Memory B cell (primary cell): ENCODE measurements around the gene SPDYE1.
"Not testable (repeated sequence)": the region's sequence is repeated elsewhere in the genome, so short reads cannot be mapped to it uniquely, and the experiment has no call there.

Source experiments
- ATAC-seq: fragments of 150-1000 bp; cut with Tn5 transposase; 2 replicates; pipeline ENCODE4 v1.10.0; 2021; ENCODE audit warnings: low read depth, mild to moderate bottlenecking, moderate library complexity
- DNase-seq, 2 donors: peaks; one replicate each; pipeline ENCODE4 v3.0.0; 2022; ENCODE audit warnings: low spot score in 2 of 2
- H3K27ac Mint-ChIP-seq: one replicate; pipeline ENCODE4 v1.8.0; 2022; ENCODE audit warnings: mild to moderate bottlenecking, moderate library complexity, mixed read lengths
- H3K27me3 Mint-ChIP-seq: one replicate; pipeline ENCODE4 v1.8.0; 2022; ENCODE audit warnings: mixed read lengths
- H3K36me3 Mint-ChIP-seq: one replicate; pipeline ENCODE4 v1.8.0; 2022; ENCODE audit warnings: mild to moderate bottlenecking, mixed read lengths
- H3K4me1 Mint-ChIP-seq: one replicate; pipeline ENCODE4 v1.8.0; 2022; ENCODE audit warnings: mixed read lengths
- H3K4me3 Mint-ChIP-seq: one replicate; pipeline ENCODE4 v1.8.0; 2022; ENCODE audit warnings: mild to moderate bottlenecking, moderate library complexity, mixed read lengths
- H3K9me3 Mint-ChIP-seq: one replicate; pipeline ENCODE4 v1.8.0; 2022; ENCODE audit warnings: mixed read lengths

Gene SPDYE1

DNA sequence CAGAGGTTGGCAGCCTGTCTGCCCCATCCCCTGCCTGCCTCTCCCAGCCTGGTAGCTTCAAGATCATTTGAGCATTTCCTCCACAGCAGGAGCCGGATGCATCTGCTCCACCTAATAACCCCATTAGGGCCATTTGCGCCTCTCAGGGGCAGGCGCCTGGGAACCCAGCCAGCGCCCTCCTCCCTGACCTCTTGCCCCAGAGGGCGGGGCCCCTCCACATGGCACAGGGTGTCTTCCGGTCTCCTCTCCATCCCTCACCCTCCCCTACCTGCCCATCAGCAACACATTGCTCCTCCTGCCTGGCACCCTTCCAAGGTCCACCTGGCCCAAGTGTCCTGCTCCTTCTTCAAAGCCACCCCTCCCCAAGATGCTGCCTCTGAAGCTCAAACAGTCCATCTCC lies 14.8 kb upstream of the SPDYE1 start:
- H3K4me1 Mint-ChIP-seq, H3K9me3 Mint-ChIP-seq, H3K4me3 Mint-ChIP-seq, DNase-seq, H3K36me3 Mint-ChIP-seq, H3K27me3 Mint-ChIP-seq, ATAC-seq, H3K27ac Mint-ChIP-seq: not testable (repeated sequence)

DNA sequence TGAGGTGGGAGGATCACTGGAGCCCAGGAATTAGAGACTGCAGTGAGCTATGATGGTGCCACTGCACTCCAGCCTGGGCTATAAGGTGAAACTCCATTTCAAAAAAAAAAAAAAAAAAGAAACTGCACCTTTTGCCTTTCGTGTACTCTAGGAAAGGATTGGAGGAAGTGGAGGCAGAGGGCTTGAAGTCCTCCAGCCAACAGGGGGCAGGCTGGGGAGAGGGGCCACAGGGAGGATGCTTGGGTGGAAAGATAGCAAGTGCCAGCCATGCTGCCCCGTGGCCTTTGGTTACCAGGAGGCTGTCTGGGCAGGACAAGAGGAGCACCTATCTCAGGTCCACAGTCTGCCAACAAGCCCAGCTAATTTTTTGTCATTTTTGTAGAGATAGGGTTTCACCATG lies 14.0 kb upstream of the SPDYE1 start:
- not testable (repeated sequence) for DNase-seq, H3K9me3 Mint-ChIP-seq, H3K36me3 Mint-ChIP-seq, H3K27ac Mint-ChIP-seq, H3K4me1 Mint-ChIP-seq, ATAC-seq, H3K4me3 Mint-ChIP-seq, H3K27me3 Mint-ChIP-seq

DNA sequence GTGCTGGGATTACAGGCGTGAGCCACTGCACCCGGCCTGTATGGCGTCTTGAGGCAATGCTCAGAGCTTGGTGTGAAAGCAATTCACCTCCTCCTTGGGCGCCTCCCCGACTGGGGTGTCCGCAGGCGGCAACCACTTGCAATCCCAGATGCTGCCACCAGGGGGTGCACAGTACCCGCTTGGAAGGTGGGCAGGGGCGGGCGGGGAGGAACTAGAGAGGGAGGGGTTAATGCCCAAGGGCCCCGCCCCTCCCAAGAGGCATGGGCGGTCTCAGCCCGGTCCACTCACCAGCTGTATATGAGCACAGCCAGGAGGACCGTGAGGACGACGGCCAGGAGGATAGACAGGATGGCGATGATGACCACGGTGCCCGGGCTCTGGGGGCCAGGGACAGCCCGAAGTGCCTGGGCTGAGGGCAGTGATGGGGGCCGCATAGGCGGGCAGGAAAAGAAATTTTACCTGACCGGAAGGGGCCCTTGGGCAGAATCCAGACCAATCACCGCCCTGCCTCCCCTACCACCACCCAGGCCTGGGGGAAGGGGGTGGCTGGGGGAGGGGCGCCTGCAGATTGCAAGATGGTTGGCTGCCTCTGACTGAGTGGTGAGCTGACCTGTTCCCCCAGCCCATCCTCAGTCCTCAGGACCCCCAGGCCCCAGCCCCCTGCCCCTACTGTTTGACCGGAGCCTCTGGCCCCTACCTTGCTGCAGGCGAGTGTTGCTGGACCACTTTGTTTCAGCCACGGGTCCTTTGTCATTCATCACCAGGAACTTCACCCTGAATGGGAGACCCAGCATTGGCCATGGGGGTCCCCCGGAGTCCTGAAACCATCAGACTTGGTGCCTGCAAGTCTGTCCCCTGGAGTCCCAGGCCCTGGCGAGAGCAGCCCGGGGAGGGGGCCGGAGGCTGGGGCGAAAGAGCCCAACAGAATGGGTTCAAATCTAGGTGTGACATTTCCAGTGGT lies 11.5 kb upstream of the SPDYE1 start:
- not testable (repeated sequence) for H3K36me3 Mint-ChIP-seq, H3K27ac Mint-ChIP-seq

DNA sequence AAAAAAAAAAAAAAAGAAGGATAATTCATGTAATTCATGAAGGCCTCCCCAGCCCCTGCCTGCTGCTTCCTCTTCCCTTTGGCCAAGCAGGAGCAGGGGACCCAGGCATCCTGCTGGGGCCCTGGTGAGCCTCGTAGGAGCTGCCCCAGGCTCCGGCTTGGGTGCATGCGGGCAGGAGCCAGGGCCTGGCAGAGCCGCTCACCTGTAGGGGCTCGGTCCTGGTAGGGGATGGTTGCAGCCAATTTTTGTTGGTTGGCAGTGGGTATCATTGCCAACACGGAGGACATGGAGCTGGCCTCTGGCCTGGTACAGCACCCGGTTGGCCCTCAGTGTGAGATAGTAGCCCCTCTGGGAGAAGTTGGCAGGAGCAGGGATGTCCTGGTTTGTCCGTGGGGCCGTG lies 10.2 kb upstream of the SPDYE1 start:
- H3K9me3 Mint-ChIP-seq, H3K36me3 Mint-ChIP-seq, H3K4me1 Mint-ChIP-seq, H3K27ac Mint-ChIP-seq, ATAC-seq, DNase-seq, H3K4me3 Mint-ChIP-seq, H3K27me3 Mint-ChIP-seq: not testable (repeated sequence)

More for the DNA sequence above, 11.5 kb upstream of the SPDYE1 start:
- not testable (repeated sequence) for H3K27me3 Mint-ChIP-seq, H3K4me1 Mint-ChIP-seq, H3K9me3 Mint-ChIP-seq
- DNase-seq (peak; percentile 7 to 54), ATAC-seq (peak; percentile 87)
- H3K4me3 Mint-ChIP-seq = peak overlapping the region; percentile 71

DNA sequence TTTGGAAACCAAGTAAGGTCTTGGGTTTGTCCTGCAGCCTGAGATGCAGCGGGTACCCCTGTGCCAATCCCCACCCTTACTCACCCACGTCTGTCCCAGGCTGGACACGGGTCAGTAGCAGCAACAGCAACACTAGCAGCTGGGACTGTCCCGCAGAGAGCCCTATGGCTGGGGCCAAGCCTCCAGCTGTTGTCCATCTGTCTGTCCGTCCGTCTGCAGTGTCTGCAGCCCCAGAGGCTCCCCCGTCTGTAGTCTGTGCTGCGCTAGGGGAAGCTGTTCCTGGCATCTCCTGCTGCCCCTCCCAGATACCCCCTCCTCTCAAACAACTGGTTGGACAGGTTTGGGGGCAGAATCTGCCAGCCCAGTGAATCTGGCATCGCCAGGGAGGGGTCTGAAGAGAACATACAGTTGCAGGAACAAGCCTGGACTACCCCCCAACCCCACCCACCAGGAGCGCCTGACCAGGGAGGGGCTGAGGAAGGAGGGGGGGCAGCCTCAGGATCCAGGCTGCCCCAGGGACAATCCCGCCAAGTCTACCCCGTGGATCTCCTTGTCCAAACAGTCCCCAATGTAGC lies 7.6 kb upstream of the SPDYE1 start:
- H3K36me3 Mint-ChIP-seq, ATAC-seq, DNase-seq, H3K27me3 Mint-ChIP-seq, H3K4me3 Mint-ChIP-seq, H3K9me3 Mint-ChIP-seq, H3K4me1 Mint-ChIP-seq, H3K27ac Mint-ChIP-seq: not testable (repeated sequence)

DNA sequence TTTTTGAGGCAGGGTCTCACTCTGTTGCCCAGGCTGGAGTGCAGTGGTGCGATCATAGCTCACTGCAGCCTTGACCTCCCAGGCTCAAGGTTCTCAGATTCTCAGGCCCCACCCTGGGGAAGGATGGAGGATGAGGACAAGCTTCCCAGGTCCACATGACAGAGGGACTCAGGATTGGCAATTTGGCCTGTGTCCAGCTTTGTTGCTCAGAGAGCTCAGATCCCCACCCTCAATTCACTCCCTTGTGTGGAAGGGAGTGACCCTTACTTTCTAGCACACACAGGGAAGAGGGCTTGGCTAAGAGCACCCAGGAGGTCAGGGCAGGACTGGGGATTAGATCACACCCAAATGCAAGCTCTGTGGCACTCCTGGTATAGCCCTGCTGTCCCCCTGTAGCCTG lies 6.9 kb upstream of the SPDYE1 start:
- not testable (repeated sequence) for H3K9me3 Mint-ChIP-seq, H3K27ac Mint-ChIP-seq, DNase-seq, H3K4me3 Mint-ChIP-seq, ATAC-seq, H3K27me3 Mint-ChIP-seq, H3K36me3 Mint-ChIP-seq, H3K4me1 Mint-ChIP-seq

DNA sequence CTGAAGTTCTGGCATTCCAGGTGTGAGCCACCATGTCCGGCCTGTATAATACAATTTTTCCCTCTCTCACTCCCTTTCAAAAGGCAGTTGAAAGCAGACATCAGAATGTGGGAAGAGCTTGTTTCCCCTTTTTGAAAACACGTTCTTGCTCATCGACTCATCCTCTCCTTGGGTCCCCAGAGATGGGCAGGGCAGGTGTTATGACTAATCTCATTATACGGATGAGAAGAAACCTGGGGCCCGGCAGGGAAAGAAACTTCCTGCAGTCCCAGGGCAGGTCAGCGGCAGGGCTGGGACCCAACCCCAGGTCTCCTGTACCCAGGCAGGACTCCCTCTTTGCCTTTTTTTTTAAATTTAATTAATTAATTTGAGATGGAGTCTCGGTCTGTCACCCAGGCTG lies 4.8 kb upstream of the SPDYE1 start:
- not testable (repeated sequence) for H3K9me3 Mint-ChIP-seq, H3K4me1 Mint-ChIP-seq, H3K4me3 Mint-ChIP-seq, H3K27me3 Mint-ChIP-seq, H3K36me3 Mint-ChIP-seq
- peak overlapping the region; percentile 14 for H3K27ac Mint-ChIP-seq
- ATAC-seq = peak; percentile 98
- DNase-seq = peak; percentile 40 to 45

DNA sequence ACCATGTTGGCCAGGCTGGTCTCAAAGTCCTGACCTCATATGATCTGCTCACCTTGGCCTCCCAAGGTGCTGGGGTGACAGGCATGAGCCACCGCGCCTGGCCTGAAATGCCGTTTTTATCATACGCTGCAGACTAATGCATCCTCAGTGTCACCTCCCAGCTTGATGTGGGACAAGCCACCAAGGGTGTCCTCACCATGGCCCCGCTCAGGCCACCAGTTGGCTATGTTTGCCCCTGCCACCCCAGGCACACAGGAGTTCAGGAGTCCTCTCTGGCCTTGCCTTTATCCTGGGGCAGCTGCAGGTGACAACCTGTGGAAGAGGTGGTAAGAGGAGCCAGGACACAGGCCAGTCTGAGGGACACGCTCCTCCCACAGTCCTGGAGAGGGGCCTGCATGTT lies 3.0 kb upstream of the SPDYE1 start:
- not testable (repeated sequence) for DNase-seq, H3K27me3 Mint-ChIP-seq, ATAC-seq, H3K4me3 Mint-ChIP-seq, H3K9me3 Mint-ChIP-seq, H3K36me3 Mint-ChIP-seq, H3K4me1 Mint-ChIP-seq, H3K27ac Mint-ChIP-seq

DNA sequence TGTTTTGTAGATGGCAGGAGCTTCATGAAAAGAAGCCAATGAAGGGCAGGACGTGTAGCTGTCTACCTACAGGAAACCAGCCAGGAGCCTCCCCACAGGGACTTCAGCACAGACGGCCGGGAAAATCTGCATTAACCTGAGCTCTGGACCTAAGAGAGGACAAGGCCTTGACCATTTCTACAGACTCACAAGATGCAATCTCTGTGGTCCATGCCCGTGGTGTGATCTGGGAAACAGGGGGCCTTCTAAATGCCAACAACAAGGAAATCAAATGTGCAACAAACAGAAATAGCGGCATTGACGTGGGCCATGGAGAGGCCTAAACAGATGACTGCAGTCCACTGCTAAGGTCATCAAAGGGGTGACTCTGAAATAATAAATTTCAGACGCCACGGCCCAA lies 14.4 kb downstream of the SPDYE1 start:
- H3K4me1 Mint-ChIP-seq, DNase-seq, H3K9me3 Mint-ChIP-seq, H3K27ac Mint-ChIP-seq, H3K4me3 Mint-ChIP-seq, H3K27me3 Mint-ChIP-seq, ATAC-seq, H3K36me3 Mint-ChIP-seq: not testable (repeated sequence)

DNA sequence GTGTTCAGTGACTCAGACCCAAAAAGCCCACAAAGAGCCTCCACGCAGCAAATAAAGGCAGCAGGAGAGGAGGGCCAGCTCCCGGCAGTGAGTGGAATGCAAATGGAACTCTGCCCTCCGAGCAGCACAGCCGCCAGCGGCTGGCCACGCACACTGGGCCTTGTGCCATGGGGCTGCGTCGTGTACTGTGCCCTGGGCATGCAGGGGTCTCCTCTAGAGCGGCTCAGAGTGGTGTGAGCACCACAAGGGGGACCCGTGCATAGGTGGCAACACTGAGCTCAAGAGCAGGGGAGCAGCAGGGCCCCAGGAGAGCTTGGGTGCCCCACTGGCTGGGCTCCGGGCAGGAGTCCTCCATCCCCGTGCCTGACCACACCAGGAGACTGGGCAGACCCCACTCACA lies 17.4 kb downstream of the SPDYE1 start:
- H3K36me3 Mint-ChIP-seq, ATAC-seq, H3K4me3 Mint-ChIP-seq, H3K27me3 Mint-ChIP-seq, H3K9me3 Mint-ChIP-seq, H3K27ac Mint-ChIP-seq, H3K4me1 Mint-ChIP-seq, DNase-seq: not testable (repeated sequence)

DNA sequence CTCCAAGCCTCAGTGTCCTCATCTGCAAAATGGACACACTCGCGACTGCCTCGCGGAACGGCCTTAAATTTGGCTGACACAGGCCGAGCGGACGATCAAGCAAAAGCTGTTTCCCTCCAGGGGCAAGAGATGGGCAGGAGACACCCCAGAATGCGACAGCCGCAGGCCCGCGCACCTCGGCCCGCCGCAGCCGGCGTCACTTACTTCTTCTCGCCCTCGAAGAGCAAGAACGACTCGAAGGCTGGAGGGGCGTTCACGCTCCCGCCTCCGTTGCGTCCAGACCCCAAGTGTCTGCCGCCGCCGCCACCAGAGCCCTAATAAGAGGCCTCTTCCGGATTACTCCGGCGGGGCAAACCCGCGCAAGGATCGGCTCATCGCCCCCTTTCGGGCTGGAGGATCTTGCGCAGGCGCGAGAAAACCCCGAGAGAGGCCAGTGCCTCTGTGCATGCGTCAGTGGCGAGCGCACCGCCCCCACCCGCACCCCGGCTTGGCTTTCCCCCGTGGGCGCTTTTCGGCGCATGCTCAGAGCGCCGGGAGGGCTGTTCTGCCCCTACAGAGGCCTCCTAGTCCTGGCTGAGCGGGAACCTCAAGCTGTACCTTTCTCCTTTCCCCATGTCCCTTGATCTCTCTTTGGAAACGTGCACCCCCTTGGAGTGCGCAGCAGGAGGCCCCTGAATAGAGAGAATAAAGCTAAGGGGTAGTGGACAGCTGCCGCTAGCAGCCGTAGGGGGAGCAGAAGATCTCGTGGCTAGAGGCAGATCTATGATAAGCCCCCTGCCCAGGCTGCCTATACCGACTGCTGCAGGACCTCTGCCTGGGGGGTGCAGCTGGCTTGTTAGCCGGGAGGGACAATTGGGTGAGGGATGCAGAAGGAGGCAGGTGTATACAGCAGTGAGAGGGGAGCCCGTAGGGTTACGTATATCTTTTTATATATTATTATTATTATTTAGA lies 21.4 kb downstream of the SPDYE1 start:
- not testable (repeated sequence) for H3K36me3 Mint-ChIP-seq, H3K27me3 Mint-ChIP-seq, H3K4me1 Mint-ChIP-seq, H3K9me3 Mint-ChIP-seq
- DNase-seq (peak; percentile 99), ATAC-seq (peak; percentile 91)
- H3K4me3 Mint-ChIP-seq = peak overlapping the region; percentile 88
- peak overlapping the region; percentile 94 for H3K27ac Mint-ChIP-seq

DNA sequence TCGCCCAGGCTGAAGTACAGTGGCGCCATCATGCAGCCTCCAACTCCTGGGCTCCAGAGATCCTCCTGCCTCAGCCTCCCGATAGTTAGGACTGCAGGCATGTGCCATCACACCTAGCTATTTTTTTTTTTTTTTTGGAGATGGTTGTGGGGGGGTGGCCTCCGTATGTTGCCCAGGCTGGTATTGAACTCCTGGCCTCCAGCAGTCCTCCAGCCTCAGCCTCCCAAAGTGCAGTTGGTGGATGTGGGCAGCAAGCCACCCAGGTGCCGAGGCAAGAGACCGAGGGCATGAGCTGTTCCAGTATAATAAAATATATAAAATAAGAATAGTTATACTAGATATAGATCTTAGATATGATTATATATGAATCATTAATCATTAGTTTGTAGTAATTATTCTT lies 22.1 kb downstream of the SPDYE1 start:
- not testable (repeated sequence) for DNase-seq, H3K27me3 Mint-ChIP-seq, ATAC-seq, H3K9me3 Mint-ChIP-seq, H3K4me3 Mint-ChIP-seq, H3K36me3 Mint-ChIP-seq, H3K4me1 Mint-ChIP-seq
- H3K27ac Mint-ChIP-seq = peak overlapping the region; percentile 94

DNA sequence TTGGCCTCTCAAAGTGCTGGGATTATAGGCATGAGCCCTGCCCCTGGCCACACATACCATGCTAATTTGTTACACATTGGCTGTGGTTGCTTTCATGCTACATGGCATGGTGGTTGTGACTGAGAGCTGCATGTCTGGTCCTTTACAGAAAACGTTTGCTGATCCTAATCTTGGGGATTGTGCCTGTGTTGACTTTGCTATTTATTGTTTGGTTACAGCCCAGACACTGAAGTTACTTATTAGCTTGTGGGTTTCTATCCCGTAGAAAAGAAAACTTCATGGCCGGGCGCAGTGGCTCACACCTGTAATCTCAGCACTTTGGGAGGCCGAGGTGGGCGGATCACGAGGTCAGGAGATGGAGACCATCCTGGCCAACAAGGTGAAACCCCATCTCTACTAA lies 24.4 kb downstream of the SPDYE1 start:
- H3K4me1 Mint-ChIP-seq, H3K4me3 Mint-ChIP-seq, H3K9me3 Mint-ChIP-seq, H3K27me3 Mint-ChIP-seq, DNase-seq, ATAC-seq, H3K36me3 Mint-ChIP-seq, H3K27ac Mint-ChIP-seq: not testable (repeated sequence)
